Esophagus muscularis mucosa (tissue), 3 donors: ENCODE results near the gene VSIG4.

Experiments used
- CTCF ChIP-seq, 3 experiments: fragments of 200-600 bp in 2 of 3; fragments of 450-650 bp in 1 of 3; sonication (generic) in 2 of 3; IDR thresholded peaks; one replicate each; pipeline ENCODE4 v1.5.1; 2017 to 2019; ENCODE audit warnings: antibody characterized with exemption in 3 of 3, mild to moderate bottlenecking in 2 of 3, moderate library complexity in 1 of 3
- POLR2A ChIP-seq: fragments of 450-650 bp; IDR thresholded peaks from one replicate; pipeline ENCODE4 v1.6.1; 2017; ENCODE audit warnings: antibody characterized with exemption, moderate library complexity, mild to moderate bottlenecking, low read depth
- POLR2AphosphoS5 ChIP-seq, 2 donors: sonication (generic); formaldehyde crosslinking; IDR thresholded peaks; one replicate each; pipeline ENCODE4 v1.6.1; 2017; ENCODE audit warnings: antibody characterized with exemption in 2 of 2

- no peak for TF ChIP-seq POLR2AphosphoS5 (IDR thresholded peaks at IDR 0.05)
- no peak for TF ChIP-seq CTCF (IDR thresholded peaks at IDR 0.05)
- TF ChIP-seq POLR2A: no peak
These were observed 3.7 kb upstream of the VSIG4 start for GRCh38 chrX:66043584-66043983.
